Astrocyte (in vitro differentiated cells and primary cell): ENCODE measurements around the gene ROR1.

ENCODE experiments used
- CTCF ChIP-seq: IDR thresholded peaks from 2 replicates; pipeline ENCODE4 v1.5.1; 2011; ENCODE audit warnings: low read depth, mild to moderate bottlenecking, inconsistent platforms, low read length, moderate library complexity; ENCODE audit not compliant: insufficient read depth
- EZH2 ChIP-seq: IDR thresholded peaks from 2 replicates; pipeline ENCODE4 v1.6.1; 2012; ENCODE audit warnings: mild to moderate bottlenecking, low read length, inconsistent platforms; ENCODE audit not compliant: insufficient read depth

- no peak for TF ChIP-seq CTCF
- TF ChIP-seq EZH2 = no peak
Measured at GRCh38 chr1:64065571-64065970, 291.8 kb downstream of the ROR1 start.
